HEK293 (cell line): ENCODE measurements around the gene TLR9.

Experiments used
- CTCF ChIA-PET: fragments of 350-600 bp; formaldehyde crosslinking; extraction: SDS; loops from one replicate; lab custom pipeline; 2021; ENCODE audit warnings: antibody characterized with exemption; lab: Yijun Ruan, JAX
- POLR2A ChIA-PET: fragments of 300-600 bp; formaldehyde crosslinking; extraction: SDS; loops from one replicate; lab custom pipeline; 2020; ENCODE audit warnings: antibody characterized with exemption, inconsistent platforms; lab: Yijun Ruan, JAX
- H3K27ac ChIP-seq: fragments of 200-500 bp; sonication (Bioruptor generic); 2 replicates; pipeline ENCODE4 v1.5.1; 2014; ENCODE audit warnings: low read depth, low read length, control low read depth, inconsistent platforms; ENCODE audit errors: extremely low read depth
- H3K36me3 ChIP-seq, 2 experiments: fragments of 200-500 bp in 1 of 2; sonication (Bioruptor generic) in 1 of 2; 1 replicate in 1 of 2; 2 replicates in 1 of 2; pipeline ENCODE4 v1.5.1; 2014 to 2017; ENCODE audit warnings: inconsistent platforms in 2 of 2, low read length in 2 of 2; ENCODE audit not compliant: control insufficient read depth in 2 of 2, insufficient read depth in 1 of 2
- H3K4me1 ChIP-seq: fragments of 200-500 bp; sonication (Bioruptor generic); 2 replicates; pipeline ENCODE4 v1.5.1; 2014; ENCODE audit warnings: mild to moderate bottlenecking, low read length, inconsistent platforms; ENCODE audit not compliant: control insufficient read depth, insufficient read depth
- H3K4me3 ChIP-seq: 2 replicates; pipeline ENCODE4 v1.5.1; 2011; ENCODE audit warnings: low read depth, mild to moderate bottlenecking, control low read depth, low read length, moderate library complexity
- H3K9me3 ChIP-seq: fragments of 200-500 bp; sonication (Bioruptor generic); 2 replicates; pipeline ENCODE4 v1.5.1; 2014; ENCODE audit warnings: low read depth, low read length, inconsistent platforms; ENCODE audit not compliant: control insufficient read depth, insufficient read depth
- AEBP2 ChIP-seq: fragments of 450-650 bp; formaldehyde crosslinking; IDR thresholded peaks from 2 replicates; pipeline ENCODE4 v1.5.1; 2016; ENCODE audit warnings: missing biosample characterization, missing genetic modification characterization, borderline replicate concordance
- ATF2 ChIP-seq: fragments of 450-650 bp; formaldehyde crosslinking; IDR thresholded peaks from 2 replicates; pipeline ENCODE4 v1.5.1; 2016; ENCODE audit warnings: missing biosample characterization, missing genetic modification characterization, low read depth
- GLIS2 ChIP-seq: fragments of 450-650 bp; formaldehyde crosslinking; IDR thresholded peaks from 2 replicates; pipeline ENCODE4 v1.5.1; 2016; ENCODE audit warnings: missing biosample characterization, missing genetic modification characterization
- IKZF3 ChIP-seq: fragments of 450-650 bp; IDR thresholded peaks from 2 replicates; pipeline ENCODE4 v1.5.0; 2018; ENCODE audit warnings: missing biosample characterization, mild to moderate bottlenecking, missing genetic modification characterization, moderate library complexity
- PATZ1 ChIP-seq: fragments of 450-650 bp; formaldehyde crosslinking; IDR thresholded peaks from 2 replicates; pipeline ENCODE4 v1.5.1; 2016; ENCODE audit warnings: missing biosample characterization, missing genetic modification characterization
- PRDM2 ChIP-seq: fragments of 450-650 bp; formaldehyde crosslinking; IDR thresholded peaks from 2 replicates; pipeline ENCODE4 v1.5.1; 2016; ENCODE audit warnings: missing biosample characterization, missing genetic modification characterization, borderline replicate concordance
- YY2 ChIP-seq: fragments of 450-650 bp; formaldehyde crosslinking; IDR thresholded peaks from 2 replicates; pipeline ENCODE4 v1.5.1; 2016; ENCODE audit warnings: missing biosample characterization, missing genetic modification characterization
- ZBTB17 ChIP-seq: fragments of 450-650 bp; formaldehyde crosslinking; IDR thresholded peaks from 2 replicates; pipeline ENCODE4 v1.5.1; 2016; ENCODE audit warnings: missing biosample characterization, missing genetic modification characterization
- ZBTB6 ChIP-seq: fragments of 450-650 bp; formaldehyde crosslinking; IDR thresholded peaks from 2 replicates; pipeline ENCODE4 v1.5.1; 2017; ENCODE audit warnings: missing biosample characterization, missing genetic modification characterization
- ZNF248 ChIP-seq: fragments of 450-650 bp; formaldehyde crosslinking; IDR thresholded peaks from 2 replicates; pipeline ENCODE4 v1.5.1; 2017; ENCODE audit warnings: missing biosample characterization, missing genetic modification characterization
- ZNF37A ChIP-seq: fragments of 450-650 bp; IDR thresholded peaks from 2 replicates; pipeline ENCODE4 v1.5.1; 2018; ENCODE audit warnings: missing biosample characterization, missing genetic modification characterization
- ZNF473 ChIP-seq: fragments of 450-650 bp; formaldehyde crosslinking; IDR thresholded peaks from 2 replicates; pipeline ENCODE4 v1.5.1; 2017; ENCODE audit warnings: missing biosample characterization, missing genetic modification characterization
- ZNF501 ChIP-seq: fragments of 450-650 bp; formaldehyde crosslinking; IDR thresholded peaks from 2 replicates; pipeline ENCODE4 v1.5.1; 2016; ENCODE audit warnings: missing biosample characterization, missing genetic modification characterization
- ZNF677 ChIP-seq: fragments of 450-650 bp; IDR thresholded peaks from 2 replicates; pipeline ENCODE4 v1.5.0; 2018; ENCODE audit warnings: missing biosample characterization, mild to moderate bottlenecking, missing genetic modification characterization, moderate library complexity
- ZNF791 ChIP-seq: fragments of 450-650 bp; formaldehyde crosslinking; IDR thresholded peaks from 2 replicates; pipeline ENCODE4 v1.5.1; 2016; ENCODE audit warnings: missing biosample characterization, missing genetic modification characterization
- ZNF792 ChIP-seq: fragments of 450-650 bp; formaldehyde crosslinking; IDR thresholded peaks from 2 replicates; pipeline ENCODE4 v1.5.1; 2016; ENCODE audit warnings: missing biosample characterization, missing genetic modification characterization
- ZNF843 ChIP-seq: fragments of 450-650 bp; formaldehyde crosslinking; IDR thresholded peaks from 2 replicates; pipeline ENCODE4 v1.5.1; 2016; ENCODE audit warnings: missing biosample characterization, missing genetic modification characterization

Gene TLR9

GRCh38 chr3:52265387-52265786 is 39.9 kb upstream of the TLR9 start:
- Histone ChIP-seq H3K4me3 (no peak overlapping the region), H3K4me1 (no peaks in the 10 kb centered on the region), H3K27ac (no peak overlapping the region), H3K9me3 (no peaks in the 10 kb centered on the region), H3K36me3 (peaks cover 70 to 97% of the 10 kb centered on the region in 2 experiments)
- TF ChIP-seq ZNF37A (tag by site-specific recombination) (no peak), AEBP2 (tag by site-specific recombination) (no peak), ATF2 (tag by site-specific recombination) (no peak), PATZ1 (tag by site-specific recombination) (no peak), ZNF843 (tag by site-specific recombination) (no peak), ZNF473 (tag by site-specific recombination) (no peak), YY2 (tag by site-specific recombination) (no peak), IKZF3 (no peak), PRDM2 (tag by site-specific recombination) (no peak), ZNF677 (tag by site-specific recombination) (no peak), ZNF248 (tag by site-specific recombination) (no peak), ZNF791 (no peak), ZBTB17 (tag by site-specific recombination) (no peak), ZNF501 (tag by site-specific recombination) (no peak)
- CTCF ChIA-PET, result no interaction called here
- POLR2A ChIA-PET, result interaction anchor here (0.7 kb wide), 1 partner anchor 16 kb away, joined by 5 read pairs; no protein-coding TSS in a partner anchor

- POLR2A ChIA-PET, result no interaction called here
- CTCF ChIA-PET, result no interaction called here
These were observed 37.0 kb upstream of the TLR9 start for GRCh38 chr3:52262447-52262846.

More at GRCh38 chr3:52262447-52262846, 37.0 kb upstream of the TLR9 start:
- peaks cover 58 to 98% of the 10 kb centered on the region in 2 experiments for H3K36me3 ChIP-seq
- TF ChIP-seq GLIS2 (tag by site-specific recombination) (no peak), ZNF792 (tag by site-specific recombination) (no peak), ZBTB6 (tag by site-specific recombination) (no peak)
- H3K4me3 ChIP-seq, result no peak overlapping the region
- H3K9me3 ChIP-seq, result no peaks in the 10 kb centered on the region
- no peaks in the 10 kb centered on the region for H3K4me1 ChIP-seq
- H3K27ac ChIP-seq, result no peak overlapping the region
